SHP77 (cell line): Measurements from ENCODE around the gene SPANXN4.

Experiments
- DNase-seq, 2 experiments: peaks; one replicate each; lab custom pipeline; 2025; lab: John Stamatoyannopoulos, UW

Gene SPANXN4, protein sequence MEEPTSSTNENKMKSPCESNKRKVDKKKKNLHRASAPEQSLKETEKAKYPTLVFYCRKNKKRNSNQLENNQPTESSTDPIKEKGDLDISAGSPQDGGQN

DNA sequence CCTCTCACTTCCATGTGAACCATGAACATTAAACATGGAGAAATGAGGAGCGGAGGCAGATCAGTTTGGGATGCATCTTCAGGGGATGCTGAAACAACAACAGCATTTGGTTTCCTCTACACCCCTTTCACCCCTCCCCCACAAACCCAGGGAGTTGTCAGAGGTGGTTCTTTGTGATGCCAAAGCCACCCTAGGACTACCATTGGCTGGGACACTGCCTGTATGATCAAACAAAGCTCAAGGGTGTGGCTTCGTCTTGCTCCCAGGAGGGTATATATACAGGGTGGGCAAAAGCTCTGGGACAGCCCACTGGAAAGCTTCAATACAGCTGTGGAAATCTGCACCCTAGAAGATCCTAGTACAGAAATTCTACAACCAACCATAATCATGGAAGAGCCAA lies at the start of gene SPANXN4:
Gene SPANXN4, plus strand, starts transcription at position 301 of the 400 bp plus-strand sequence. Its CDS starts 87 bp downstream, at position 388.
- no peak for DNase-seq

DNA sequence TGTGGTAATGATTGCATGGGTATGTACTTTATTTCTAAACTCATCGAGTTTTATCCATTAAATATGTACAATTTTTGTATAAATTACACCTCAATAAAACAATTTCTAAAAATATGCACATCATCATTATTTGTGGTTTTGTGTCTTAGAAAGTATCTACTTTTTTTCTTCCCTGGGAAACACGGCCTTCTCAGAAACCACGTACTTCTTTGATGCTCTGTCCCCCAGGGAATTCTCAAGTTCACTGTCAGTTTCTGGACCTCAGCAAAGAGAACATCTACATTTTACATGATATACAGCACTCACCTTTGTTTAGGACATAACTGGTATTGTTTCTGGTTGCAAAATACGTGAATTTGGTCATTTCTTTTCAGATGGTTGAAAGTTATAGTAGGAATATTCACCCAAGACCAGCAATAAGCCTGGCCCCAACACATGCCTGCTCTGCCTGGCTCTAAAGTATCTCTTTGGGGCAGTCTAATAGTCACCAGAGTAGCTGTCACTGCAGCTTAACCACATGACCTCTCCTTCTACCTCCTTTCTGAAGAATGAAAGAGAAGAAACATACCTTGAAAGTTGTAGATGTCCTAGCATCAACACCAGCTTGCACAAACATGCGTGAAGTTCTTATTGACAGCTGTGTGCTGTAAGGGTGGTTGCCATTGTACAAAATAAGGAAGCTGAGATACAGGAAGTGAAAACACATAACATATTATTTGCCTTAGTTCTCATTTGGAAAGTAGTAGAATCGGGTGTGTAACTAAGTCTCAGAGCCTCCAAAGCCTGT lies 48.4 kb upstream of the SPANXN4 start:
- DNase-seq: no peak

DNA sequence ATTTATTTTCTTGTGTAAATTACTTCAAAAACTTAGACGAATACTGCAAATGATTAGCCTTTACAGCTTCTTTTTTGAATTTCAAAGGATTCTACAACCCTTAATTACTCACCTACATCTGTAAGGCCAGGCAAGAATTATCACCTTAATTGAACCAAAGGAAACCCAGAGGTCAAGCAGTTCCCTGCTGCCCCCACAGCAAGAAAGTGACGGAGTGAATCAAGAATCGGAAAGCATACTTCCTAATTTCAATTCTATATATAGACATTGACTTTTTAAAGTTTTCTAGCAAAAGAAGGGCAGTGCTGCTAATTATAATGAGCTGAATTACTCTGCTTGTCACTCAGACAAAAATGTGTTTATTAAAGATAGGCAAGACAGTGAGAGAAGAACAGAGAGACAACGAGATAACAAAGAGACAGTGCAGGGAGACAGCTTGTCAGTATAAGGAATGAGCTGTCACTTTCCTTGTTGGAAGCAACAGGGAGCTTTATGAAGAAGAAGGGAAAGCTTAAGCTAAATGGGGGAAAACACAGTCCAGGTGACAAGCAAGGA lies 47.5 kb upstream of the SPANXN4 start:
- DNase-seq: no peak

DNA sequence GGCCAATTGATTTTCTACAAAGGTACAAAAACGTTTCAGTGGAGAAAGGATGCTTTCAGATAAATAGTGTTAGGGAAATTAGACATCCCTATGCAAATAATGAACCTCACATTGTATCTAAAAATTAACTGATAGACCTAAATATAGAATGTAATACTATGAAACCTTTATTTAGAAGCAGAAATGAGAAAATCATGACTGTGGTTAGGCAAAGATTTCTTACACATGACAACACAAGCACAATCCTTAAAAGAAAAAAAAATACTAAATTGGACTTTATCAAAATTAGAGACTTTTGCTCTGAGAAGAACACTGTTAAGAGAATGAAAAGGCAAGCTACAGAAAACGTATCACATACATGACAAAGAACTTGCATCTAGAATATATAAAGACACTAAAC lies 43.0 kb upstream of the SPANXN4 start:
- DNase-seq: no peak

DNA sequence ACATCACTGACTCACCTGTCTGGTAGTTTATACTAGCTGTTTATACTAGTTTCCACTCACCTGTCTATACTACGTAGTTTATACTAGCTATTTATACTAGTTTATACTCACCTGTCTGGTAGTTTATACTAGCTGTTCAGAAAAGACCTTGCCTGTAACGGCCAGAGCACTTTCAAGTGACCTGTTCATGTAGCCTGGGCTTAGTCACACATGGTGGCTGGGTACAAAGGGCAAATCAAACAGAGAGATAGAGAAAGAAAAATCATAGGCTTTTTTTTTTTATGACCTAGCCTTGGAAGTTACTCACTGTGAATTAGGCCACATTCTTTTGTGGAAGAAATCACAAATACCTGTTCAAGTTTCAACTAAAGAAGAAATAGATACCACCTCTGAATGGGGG lies 30.7 kb upstream of the SPANXN4 start:
- no peak for DNase-seq

DNA sequence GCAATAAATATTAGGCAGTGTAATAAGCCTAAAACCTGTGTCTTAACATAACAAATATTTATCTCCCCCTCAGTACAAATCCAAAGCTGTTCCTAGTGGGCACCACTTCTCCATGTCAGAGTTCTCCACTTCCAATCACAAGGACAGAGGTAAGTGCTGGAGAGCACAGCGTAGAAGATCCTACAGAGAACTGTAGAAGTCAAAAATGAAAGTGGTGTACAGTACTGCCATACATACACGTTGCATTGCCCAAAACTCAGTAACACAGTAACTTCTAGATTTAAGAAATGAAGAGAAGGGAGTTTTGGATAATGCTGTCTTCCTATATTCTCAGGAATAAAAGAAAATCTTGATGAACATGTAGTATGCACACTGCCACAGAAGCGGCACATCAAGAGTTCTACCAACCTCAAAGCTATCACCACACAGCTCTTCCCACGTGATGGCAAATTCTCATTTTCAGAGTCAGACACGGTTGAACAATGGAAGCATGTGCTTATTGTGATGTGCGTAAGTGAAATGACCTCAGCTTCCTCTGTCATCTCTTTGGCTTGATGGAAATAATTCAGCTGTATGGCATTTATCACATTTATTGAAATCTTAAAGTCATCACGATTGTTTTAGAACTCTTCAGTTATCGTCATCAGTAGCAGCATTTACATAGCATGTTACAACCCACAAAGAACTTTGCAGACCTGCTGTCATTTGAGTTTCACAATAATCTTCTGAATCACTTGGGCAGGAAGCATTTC lies 27.1 kb upstream of the SPANXN4 start:
- DNase-seq: no peak

DNA sequence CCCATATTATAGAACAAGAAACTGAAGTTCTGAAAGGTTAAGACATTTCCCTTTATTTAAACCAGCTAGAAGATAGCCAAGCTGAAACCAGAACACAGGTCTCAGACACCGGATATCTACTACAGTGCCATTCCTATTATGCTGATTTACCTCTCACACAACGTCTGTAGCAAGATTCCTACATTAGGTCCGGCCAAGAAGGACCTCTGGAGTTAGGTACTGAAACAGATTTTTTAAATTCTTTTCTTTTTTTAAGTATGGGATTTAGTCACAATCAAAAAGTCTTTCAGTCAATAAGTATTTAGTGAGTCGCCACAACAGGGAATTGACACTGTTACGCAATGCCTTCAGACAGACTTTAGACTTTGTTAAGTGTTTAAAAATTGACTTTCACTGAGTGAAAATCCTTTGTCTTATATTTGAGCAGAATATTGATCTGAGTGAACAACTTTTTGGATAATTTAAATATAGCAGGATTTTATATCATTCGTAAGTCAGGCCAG lies 26.5 kb upstream of the SPANXN4 start:
- DNase-seq: no peak

DNA sequence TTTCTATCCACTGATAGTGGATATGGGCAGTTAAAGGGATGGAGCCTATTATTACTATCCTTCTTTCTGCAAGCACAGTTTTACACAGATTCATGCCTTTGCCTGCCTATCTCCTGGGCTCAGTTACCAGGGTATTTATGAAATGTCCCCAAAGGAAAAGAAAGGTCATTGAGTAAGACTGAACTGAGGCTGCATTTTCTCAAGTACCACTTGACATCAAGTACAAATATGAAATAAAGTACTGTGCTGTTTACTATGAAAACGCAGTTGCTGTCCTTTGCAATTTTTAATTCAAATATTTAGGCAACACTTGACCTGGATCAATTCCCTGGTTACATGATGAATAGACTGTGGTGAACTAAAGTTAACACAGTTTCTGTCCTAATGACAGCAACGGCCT lies 23.5 kb upstream of the SPANXN4 start:
- no peak for DNase-seq

DNA sequence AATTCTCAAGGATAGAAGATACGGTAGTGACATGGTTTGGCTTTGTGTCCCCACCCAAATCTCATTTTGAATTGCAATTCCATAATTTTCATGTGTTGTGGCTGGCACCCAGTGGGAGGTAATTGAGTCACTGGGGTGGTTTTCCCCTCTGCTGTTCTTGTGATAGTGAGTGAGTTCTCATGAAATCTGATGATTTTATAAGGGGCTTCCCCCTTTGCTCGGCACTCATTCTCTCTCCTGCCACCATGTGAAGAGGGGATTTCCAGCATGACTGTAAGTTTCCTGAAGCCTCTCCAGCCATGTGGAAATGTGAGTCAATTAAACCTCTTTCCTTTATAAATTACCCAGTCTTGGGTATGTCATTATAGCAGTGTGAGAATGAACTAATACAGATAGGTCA lies 8.5 kb upstream of the SPANXN4 start:
- DNase-seq: no peak

DNA sequence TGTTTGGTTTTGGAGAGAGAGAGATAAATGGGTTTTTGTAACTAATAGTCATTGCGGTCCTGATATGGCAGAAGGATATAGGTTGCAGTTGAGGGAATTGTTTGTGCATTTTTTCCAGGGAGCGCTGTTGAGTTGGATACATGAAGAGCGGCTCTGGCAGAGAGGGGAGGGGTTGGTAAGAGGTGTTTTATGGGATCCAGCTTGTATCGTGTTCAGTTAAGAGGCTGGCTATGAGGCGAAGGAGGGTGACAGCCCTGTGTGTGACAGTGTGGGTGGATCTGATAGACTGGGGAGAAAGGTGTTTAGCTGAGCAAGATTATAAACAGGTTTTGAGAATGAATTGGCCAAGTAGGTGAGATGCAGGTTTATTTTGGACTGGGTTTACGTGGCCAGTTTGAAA lies 1.5 kb downstream of the SPANXN4 start:
- DNase-seq: no peak

DNA sequence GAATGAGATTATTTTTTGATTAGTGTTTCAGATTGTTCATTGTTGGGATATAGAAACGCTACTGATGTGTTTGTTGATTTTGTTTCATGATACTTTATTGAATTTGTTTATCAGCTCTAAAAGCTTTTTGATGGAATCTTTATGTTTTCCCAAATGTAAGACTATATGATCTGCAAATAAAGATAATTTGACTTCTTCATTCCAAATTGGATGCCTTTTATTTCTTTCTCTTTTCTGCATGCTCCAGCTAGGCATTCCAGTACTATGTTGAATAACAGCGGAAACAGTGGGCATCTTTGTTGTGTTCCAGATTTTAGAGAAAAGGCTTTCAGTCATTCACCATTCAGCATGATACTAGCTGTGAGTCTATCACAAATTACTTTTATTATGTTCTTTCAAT lies 21.8 kb downstream of the SPANXN4 start:
- no peak for DNase-seq

DNA sequence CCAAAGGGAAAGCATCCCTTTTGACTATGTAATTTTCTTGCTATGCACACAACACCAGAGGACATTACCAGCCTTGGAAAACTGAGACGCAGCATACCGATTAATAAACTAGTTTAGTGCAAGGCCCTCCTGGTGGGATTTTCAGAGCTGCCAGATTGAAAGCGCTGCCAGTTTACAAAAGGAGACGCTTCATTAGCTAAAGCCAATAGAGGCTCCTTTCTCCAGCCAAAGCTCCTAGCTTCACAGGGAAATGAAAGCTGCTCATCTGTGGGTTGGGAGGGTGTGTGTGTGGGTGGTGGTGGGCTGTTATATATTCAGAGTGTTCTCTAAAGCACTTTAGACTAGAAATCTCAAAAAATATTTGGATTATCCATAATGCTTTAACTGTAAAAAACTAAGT lies 32.4 kb downstream of the SPANXN4 start:
- no peak for DNase-seq

DNA sequence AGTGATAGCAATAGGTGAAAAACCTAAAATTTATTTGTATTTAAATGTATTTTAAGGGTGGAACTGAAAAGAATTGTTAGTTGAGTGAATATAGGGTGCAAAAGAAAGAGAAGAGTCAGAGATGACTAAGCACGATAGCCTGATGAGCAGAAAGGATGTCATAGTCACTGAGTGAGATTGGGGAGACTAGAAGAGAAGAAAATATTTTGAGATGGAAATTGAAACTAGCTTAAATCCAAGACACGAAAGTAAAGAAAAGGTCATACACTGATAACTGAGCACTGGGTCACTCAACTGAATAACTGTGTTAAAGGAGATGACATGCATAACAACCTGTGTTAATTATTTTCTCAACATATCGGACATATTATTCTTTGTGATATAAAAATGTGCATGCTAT lies 55.5 kb downstream of the SPANXN4 start:
- no peak for DNase-seq

DNA sequence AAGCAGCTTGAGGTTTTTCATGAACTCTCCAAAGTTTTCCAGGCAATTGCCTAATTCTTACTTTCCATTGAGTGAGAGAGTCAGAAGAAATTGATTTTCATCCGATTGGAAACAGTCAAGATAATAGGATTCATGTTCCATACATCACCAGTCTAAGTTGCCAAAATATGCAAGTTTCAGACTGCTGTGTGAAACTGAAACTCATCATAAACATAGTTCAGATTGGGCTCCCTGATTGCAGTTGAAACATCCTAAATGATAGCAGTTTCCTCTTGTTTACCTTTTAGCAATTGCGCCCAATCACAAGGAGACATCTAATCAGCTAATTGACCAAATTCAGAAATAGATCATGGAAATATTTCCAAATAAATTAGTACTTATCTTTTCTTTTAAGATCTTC lies 56.8 kb downstream of the SPANXN4 start:
- DNase-seq: no peak
